ENCODE data around the gene MLKL.

- TF ChIP-seq ZNF274 (IDR thresholded peaks at IDR 0.05; ENCODE audit: low read depth, low read length), result no peak
- no peak for TF ChIP-seq SUZ12 (IDR thresholded peaks at IDR 0.05; ENCODE audit: extremely low read depth, insufficient read depth, insufficient read length)
- TF ChIP-seq YY1 (IDR thresholded peaks at IDR 0.05; ENCODE audit: insufficient read depth, insufficient read length), result no peak
These were observed 18.3 kb upstream of the MLKL start for GRCh38 chr16:74718741-74719610.
